ENCODE results near the gene OASL. TPM values are rescaled to one million over a fixed set of nuclear protein-coding genes. Genes with fewer than 3 reads are reported as not detected.

OASL gene
- total and polyA plus RNA-seq, 2 experiments from 2014 or later: 0.27 to 0.47 TPM

GRCh38 chr12:121010860-121011259, 28.2 kb downstream of the OASL start:
- WGBS (ENCODE audit: low lambda C conversion rate, missing lambda C conversion rate): 97% methylated on average over 8 of the region's 8 CpGs
- H3K4me1 ChIP-seq (ENCODE audit: insufficient read depth): peaks cover 4% of the 10 kb centered on the region
- no peaks in the 10 kb centered on the region for H4K20me1 ChIP-seq (ENCODE audit: insufficient read depth, poor library complexity, severe bottlenecking)
- H3K36me3 ChIP-seq (replicated peaks; ENCODE audit: insufficient read depth, low read depth): no peaks in the 10 kb centered on the region
- no peak overlapping the region for H3K27ac ChIP-seq
- TF ChIP-seq CTCF (IDR thresholded peaks at IDR 0.05; ENCODE audit: poor library complexity) (no peak), EZH2 (IDR thresholded peaks at IDR 0.05; ENCODE audit: borderline replicate concordance) (no peak), EZH2phosphoT487 (IDR thresholded peaks at IDR 0.05; ENCODE audit: low read depth, severe bottlenecking, unreplicated experiment) (no peak)
- H3K9me2 ChIP-seq (replicated peaks; ENCODE audit: insufficient read depth): no peaks in the 10 kb centered on the region
- H3K27me3 ChIP-seq: no peaks in the 10 kb centered on the region
- no peak for DNase-seq (ENCODE audit: low spot score)
- H3K4me2 ChIP-seq: no peak overlapping the region
- H3K9me3 ChIP-seq (ENCODE audit: low read depth): no peaks in the 10 kb centered on the region
- H3K4me3 ChIP-seq: no peak overlapping the region
- peaks cover 12% of the 10 kb centered on the region for H3K79me2 ChIP-seq
- H2AFZ ChIP-seq: no peak overlapping the region

- Histone ChIP-seq H3K4me3 (no peak overlapping the region), H3K4me2 (no peak overlapping the region), H2AFZ (no peak overlapping the region), H4K20me1 (ENCODE audit: insufficient read depth, poor library complexity, severe bottlenecking) (no peaks in the 10 kb centered on the region), H3K9me3 (ENCODE audit: low read depth) (no peaks in the 10 kb centered on the region), H3K9me2 (replicated peaks; ENCODE audit: insufficient read depth) (no peaks in the 10 kb centered on the region), H3K36me3 (replicated peaks; ENCODE audit: insufficient read depth, low read depth) (no peaks in the 10 kb centered on the region), H3K79me2 (peaks cover 2% of the 10 kb centered on the region), H3K27ac (no peak overlapping the region), H3K27me3 (no peaks in the 10 kb centered on the region), H3K4me1 (ENCODE audit: insufficient read depth) (no peaks in the 10 kb centered on the region)
- peak; percentile 75 for DNase-seq (ENCODE audit: low spot score)
- TF ChIP-seq EZH2phosphoT487 (IDR thresholded peaks at IDR 0.05; ENCODE audit: low read depth, severe bottlenecking, unreplicated experiment): no peak
- peak; percentile 60 for TF ChIP-seq CTCF (IDR thresholded peaks at IDR 0.05; ENCODE audit: poor library complexity)
- no peak for TF ChIP-seq EZH2 (IDR thresholded peaks at IDR 0.05; ENCODE audit: borderline replicate concordance)
- 45% methylated on average over 10 of the region's 10 CpGs for WGBS (ENCODE audit: low lambda C conversion rate, missing lambda C conversion rate)
These were observed 29.3 kb downstream of the OASL start for GRCh38 chr12:121009741-121010140.

GRCh38 chr12:121008347-121009098, 30.5 kb downstream of the OASL start:
- Histone ChIP-seq H3K36me3 (replicated peaks; ENCODE audit: insufficient read depth, low read depth) (no peaks in the 10 kb centered on the region), H3K4me3 (no peak overlapping the region), H3K27me3 (no peaks in the 10 kb centered on the region), H2AFZ (no peak overlapping the region), H3K4me1 (ENCODE audit: insufficient read depth) (no peaks in the 10 kb centered on the region), H3K79me2 (no peaks in the 10 kb centered on the region), H3K4me2 (no peak overlapping the region), H3K27ac (no peak overlapping the region), H3K9me3 (ENCODE audit: low read depth) (no peaks in the 10 kb centered on the region), H4K20me1 (ENCODE audit: insufficient read depth, poor library complexity, severe bottlenecking) (no peaks in the 10 kb centered on the region), H3K9me2 (replicated peaks; ENCODE audit: insufficient read depth) (no peaks in the 10 kb centered on the region)
- 97% methylated on average over 8 of the region's 8 CpGs for WGBS (ENCODE audit: low lambda C conversion rate, missing lambda C conversion rate)
- no peak for DNase-seq (ENCODE audit: low spot score)
- TF ChIP-seq EZH2 (IDR thresholded peaks at IDR 0.05; ENCODE audit: borderline replicate concordance): no peak
- TF ChIP-seq CTCF (IDR thresholded peaks at IDR 0.05; ENCODE audit: poor library complexity): no peak
- no peak for TF ChIP-seq EZH2phosphoT487 (IDR thresholded peaks at IDR 0.05; ENCODE audit: low read depth, severe bottlenecking, unreplicated experiment)
